Lung (tissue), 12 donors: Measurements from ENCODE around the gene AGAP1. TPM values are rescaled to one million over a fixed set of nuclear protein-coding genes. Genes with fewer than 3 reads are reported as not detected.

ENCODE experiments used
- ATAC-seq: fragments of 200-7000 bp; cut with Tn5 transposase; one replicate; pipeline ENCODE4 v1.9.1; 2020; ENCODE audit warnings: moderate number of reproducible peaks; ENCODE audit not compliant: insufficient read depth, low FRiP score
- DNase-seq, 3 donors: peaks; one replicate each; pipeline ENCODE4 v3.0.0-alpha.2; 2013 to 2017
- H3K27ac ChIP-seq, 2 donors: one replicate each; pipeline ENCODE4 v1.5.1; 2013; ENCODE audit warnings: mild to moderate bottlenecking in 2 of 2, moderate library complexity in 2 of 2, control low read depth in 1 of 2, inconsistent platforms in 1 of 2, low read depth in 1 of 2, low read length in 1 of 2
- H3K27me3 ChIP-seq, 3 donors: one replicate each; pipeline ENCODE4 v1.5.1; 2013; ENCODE audit warnings: low read length in 2 of 3; ENCODE audit not compliant: control insufficient read depth in 3 of 3, insufficient read depth in 3 of 3
- H3K36me3 ChIP-seq, 4 donors: one replicate each; pipeline ENCODE4 v1.5.1; 2013; ENCODE audit warnings: low read length in 4 of 4, mild to moderate bottlenecking in 1 of 4, moderate library complexity in 1 of 4; ENCODE audit not compliant: control insufficient read depth in 4 of 4, insufficient read depth in 4 of 4
- H3K4me1 ChIP-seq, 5 donors: one replicate each; pipeline ENCODE4 v1.5.1; 2013; ENCODE audit warnings: low read length in 5 of 5, mild to moderate bottlenecking in 2 of 5, moderate library complexity in 1 of 5; ENCODE audit not compliant: control insufficient read depth in 5 of 5, insufficient read depth in 5 of 5
- H3K4me3 ChIP-seq: one replicate; pipeline ENCODE4 v1.5.1; 2013; ENCODE audit warnings: mild to moderate bottlenecking, control low read depth, moderate library complexity
- H3K9ac ChIP-seq, 2 donors: one replicate each; pipeline ENCODE4 v1.5.1; 2013; ENCODE audit warnings: low read length in 2 of 2, control low read depth in 1 of 2; ENCODE audit not compliant: insufficient read depth in 1 of 2
- H3K9me3 ChIP-seq, 4 donors: one replicate each; pipeline ENCODE4 v1.5.1; 2013; ENCODE audit warnings: low read length in 3 of 4, mild to moderate bottlenecking in 1 of 4, moderate library complexity in 1 of 4; ENCODE audit not compliant: control insufficient read depth in 4 of 4, insufficient read depth in 3 of 4
- CTCF ChIP-seq: IDR thresholded peaks from 2 replicates; pipeline ENCODE4 v1.5.1; 2012; ENCODE audit warnings: mild to moderate bottlenecking; ENCODE audit errors: control extremely low read depth, extremely low read depth
- WGBS, 2 donors: extraction: QIAGEN DNeasy Blood & Tissue Kit; methylation state at CpG; one replicate each; pipeline ENCODE4 v1.1.7; 2013; 5-methylcytosine and 5-hydroxymethylcytosine counted together
- polyA plus RNA-seq, 2 donors: library from polyadenylated mRNA; stranded (reverse); fragments of 200-250 nt; gene quantifications; one replicate each; pipeline ENCODE4 v1.2.1, GENCODE V29; 2013
- total RNA-seq, 2 donors: library from RNA; depleted of rRNA in 1 of 2; stranded (reverse); fragments of >200 nt in 1 of 2; gene quantifications; one replicate each; pipeline ENCODE4 v1.2.1, GENCODE V29; 2014 to 2021
- donor health status: control.
- donor health status: control.
- donor health status: Bipolar disorder and iron deficiency.
- donor health status: healthy.
- donor health status: DM: yes; HTN: yes; CAD: no.

AGAP1 gene
- total and polyA plus RNA-seq, 4 donors, result 6.6 to 39.4 (median 20.2) TPM

DNA sequence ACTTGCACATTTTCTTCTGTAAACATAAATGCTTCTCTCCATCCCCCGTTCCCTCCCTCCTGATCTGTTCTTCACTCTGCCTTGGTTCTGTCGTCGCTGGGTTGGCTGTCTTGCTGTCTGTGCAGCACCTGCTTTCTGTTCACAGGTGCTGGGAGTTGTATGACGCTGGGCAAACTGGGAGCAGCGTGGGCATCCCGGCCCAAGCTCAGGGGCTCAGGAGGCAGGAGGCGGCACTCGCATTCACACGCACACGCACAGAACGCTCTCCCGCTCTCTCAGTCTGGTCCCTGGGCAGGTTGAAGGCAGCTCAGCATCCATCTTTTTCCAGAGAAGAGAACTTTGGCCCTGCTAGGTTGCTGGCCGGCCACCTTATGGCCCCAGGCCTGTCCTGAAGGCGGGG lies 618.6 kb downstream of the AGAP1 start:
- WGBS, 2 donors, result 83 to 88% methylated on average over 14 of the region's 14 CpGs
- Histone ChIP-seq H3K27me3 (no peaks in the 10 kb centered on the region), H3K27ac (no peak overlapping the region), H3K4me1 (peaks cover 0 to 10% (median 5%) of the 10 kb centered on the region in 5 donors), H3K9me3 (peaks cover 0 to 4% (median 0%) of the 10 kb centered on the region in 4 donors), H3K4me3 (no peak overlapping the region), H3K9ac (no peak overlapping the region), H3K36me3 (no peaks in the 10 kb centered on the region)
- no peak for ATAC-seq
- DNase-seq, result no peak
- no peak for TF ChIP-seq CTCF

DNA sequence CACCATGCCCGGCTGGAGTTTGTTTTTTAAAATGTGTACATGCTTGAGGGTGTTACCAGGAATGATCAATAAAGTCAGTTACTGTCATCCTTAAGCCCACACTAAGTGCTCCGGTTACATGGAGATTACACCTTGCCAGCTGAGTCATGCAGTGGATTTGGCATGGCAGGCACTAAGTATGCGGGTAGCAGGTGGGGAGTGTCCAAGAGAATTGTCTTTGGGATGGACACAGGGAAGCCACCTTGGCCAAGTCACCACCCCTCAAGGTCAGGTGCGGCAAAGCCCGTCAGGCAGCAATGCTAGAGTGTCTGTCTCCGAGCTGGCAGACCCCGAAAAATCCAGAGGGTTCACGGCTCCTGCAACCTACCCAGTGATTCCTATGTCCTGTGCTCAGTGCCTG lies 619.6 kb downstream of the AGAP1 start:
- 93% methylated on average over 8 of the region's 8 CpGs for WGBS, 2 donors
- no peak for ATAC-seq
- H3K9me3 ChIP-seq, result peaks cover 0 to 4% (median 0%) of the 10 kb centered on the region in 4 donors
- no peak overlapping the region for H3K4me3 ChIP-seq
- no peak for TF ChIP-seq CTCF
- H3K4me1 ChIP-seq, result peaks cover 0 to 9% (median 3%) of the 10 kb centered on the region in 5 donors
- no peaks in the 10 kb centered on the region for H3K27me3 ChIP-seq
- no peak for DNase-seq
- no peaks in the 10 kb centered on the region for H3K36me3 ChIP-seq
- no peak overlapping the region for H3K9ac ChIP-seq
- no peak overlapping the region for H3K27ac ChIP-seq

DNA sequence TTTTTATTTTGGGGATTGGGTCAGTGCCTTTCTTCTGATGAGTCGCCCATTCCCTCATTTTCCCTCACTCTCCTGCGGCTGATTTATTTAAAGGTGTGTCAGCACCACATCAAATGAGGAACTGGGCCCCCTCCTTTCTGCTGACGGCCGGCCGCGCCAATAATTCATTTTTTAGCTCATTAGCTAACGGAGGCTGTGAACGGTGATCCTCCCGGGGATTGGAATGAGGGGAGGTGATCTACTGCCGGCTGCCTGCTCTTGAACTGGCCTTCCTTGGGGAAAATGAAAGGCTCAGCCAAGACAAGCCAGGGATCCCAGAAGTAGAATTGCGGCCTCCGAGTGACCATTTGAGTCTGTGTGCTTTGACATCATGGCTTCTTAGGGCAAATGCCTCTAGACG lies 620.1 kb downstream of the AGAP1 start:
- H3K36me3 ChIP-seq, result no peaks in the 10 kb centered on the region
- H3K9ac ChIP-seq, result no peak overlapping the region
- no peak for DNase-seq
- H3K4me3 ChIP-seq, result no peak overlapping the region
- no peak for TF ChIP-seq CTCF
- no peak for ATAC-seq
- 87 to 92% methylated on average over 13 of the region's 13 CpGs for WGBS, 2 donors
- H3K9me3 ChIP-seq, result peaks cover 0 to 4% (median 0%) of the 10 kb centered on the region in 4 donors
- H3K27ac ChIP-seq, result no peak overlapping the region
- H3K27me3 ChIP-seq, result no peaks in the 10 kb centered on the region
- H3K4me1 ChIP-seq, result peaks cover 0 to 5% (median 0%) of the 10 kb centered on the region in 5 donors

- ATAC-seq (no peak), DNase-seq (no peak)
- Histone ChIP-seq H3K9ac (no peak overlapping the region), H3K36me3 (no peaks in the 10 kb centered on the region), H3K4me3 (no peak overlapping the region), H3K27me3 (no peaks in the 10 kb centered on the region), H3K27ac (no peak overlapping the region), H3K4me1 (peaks cover 0 to 5% (median 0%) of the 10 kb centered on the region in 5 donors), H3K9me3 (peaks cover 0 to 4% (median 0%) of the 10 kb centered on the region in 4 donors)
- 93 to 94% methylated on average over 15 of the region's 15 CpGs for WGBS, 2 donors
- no peak for TF ChIP-seq CTCF
Measured at GRCh38 chr2:236114959-236115358, 621.1 kb downstream of the AGAP1 start.
